CD4-positive, alpha-beta T cell treated with Interleukin-10 for 1 hour (primary cell): ENCODE measurements around the gene SLC12A8.

Experiments
- DNase-seq: peaks from one replicate; pipeline ENCODE4 v3.0.0-alpha.2; 2020

SLC12A8 gene

GRCh38 chr3:125136966-125137357, 75.6 kb downstream of the SLC12A8 start:
- no peak for DNase-seq

DNA sequence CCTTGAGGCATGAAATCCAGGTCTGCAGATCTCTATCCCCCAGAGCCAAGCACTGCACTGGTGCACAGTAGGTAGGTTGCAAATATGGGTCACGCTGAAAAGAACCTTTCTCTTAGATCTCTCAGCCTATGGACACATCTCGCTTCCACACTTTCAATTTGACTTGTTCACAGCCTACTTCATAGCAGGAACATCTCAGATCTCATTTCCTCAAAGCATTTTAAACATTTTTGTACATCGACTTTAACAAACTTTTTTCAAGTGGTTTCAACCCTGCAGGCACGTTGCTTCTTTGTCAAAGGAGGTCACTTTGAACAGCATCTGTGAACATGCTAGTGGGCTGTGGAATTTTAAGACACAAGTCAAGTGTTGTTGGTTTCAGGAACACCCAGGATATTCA, 76.0 kb downstream of the SLC12A8 start:
- no peak for DNase-seq

DNA sequence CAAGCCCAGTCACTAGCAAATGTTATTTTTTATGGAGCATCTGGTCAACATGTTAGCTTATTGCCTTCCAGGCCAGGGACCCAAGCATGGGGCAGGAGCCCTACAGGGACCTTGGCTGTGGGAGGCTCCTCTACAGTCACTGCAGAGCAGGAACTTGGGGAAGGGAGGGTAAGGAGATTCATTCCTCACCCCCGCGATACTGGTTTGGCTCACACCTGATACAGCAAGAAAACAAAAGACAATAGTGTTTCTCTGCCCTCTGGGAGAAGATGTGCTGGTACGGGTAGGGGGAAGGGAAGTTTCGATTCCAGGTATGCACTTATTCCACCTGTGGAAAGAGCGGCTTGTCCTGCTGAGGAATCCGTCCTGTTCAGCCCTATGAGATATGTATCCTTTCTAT, 77.6 kb downstream of the SLC12A8 start:
- DNase-seq: no peak

- no peak for DNase-seq
Measured at GRCh38 chr3:125132815-125133214, 79.7 kb downstream of the SLC12A8 start.

- no peak for DNase-seq
Measured at GRCh38 chr3:125129512-125129997, 83.0 kb downstream of the SLC12A8 start.

- no peak for DNase-seq
Measured at GRCh38 chr3:125128861-125129501, 83.6 kb downstream of the SLC12A8 start.

DNA sequence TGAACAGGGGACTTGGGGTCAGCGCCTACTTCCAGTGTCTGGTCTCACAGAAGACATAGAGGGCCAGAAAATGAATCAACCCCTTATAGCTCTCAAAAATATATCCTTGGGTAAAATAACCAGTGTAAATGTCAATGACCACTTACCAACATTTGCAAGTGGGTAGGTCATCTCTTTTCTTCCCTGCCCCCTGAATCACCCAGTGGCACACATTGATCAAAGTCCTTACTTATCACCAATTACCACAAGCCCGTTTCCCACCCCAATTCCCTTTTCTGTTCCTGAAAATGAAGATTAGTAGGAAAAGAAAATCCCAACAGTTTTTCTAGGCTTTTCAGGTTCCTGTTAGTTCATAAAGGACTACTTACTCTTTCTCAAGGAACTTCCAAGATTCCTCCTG, 86.2 kb downstream of the SLC12A8 start:
- DNase-seq: no peak

DNA sequence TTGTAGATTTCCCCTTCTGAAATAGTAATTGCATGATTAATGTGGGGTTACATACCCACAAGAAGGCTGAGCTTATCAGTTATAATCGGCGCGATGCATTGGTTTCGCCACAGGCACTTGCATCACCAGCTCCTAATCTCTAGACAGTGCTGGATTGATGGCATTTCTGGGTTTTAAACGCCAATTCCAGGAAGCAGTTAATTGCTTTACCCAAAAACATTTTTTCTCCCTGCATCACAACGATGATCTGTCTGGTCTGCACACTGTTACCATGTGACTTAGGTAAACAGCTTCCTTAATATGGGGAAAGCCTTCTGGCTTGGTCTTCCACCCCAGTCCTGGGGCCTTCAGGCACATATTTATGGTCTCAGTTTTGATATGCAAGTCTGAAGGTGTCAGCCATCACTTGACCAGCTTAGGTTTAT, 86.7 kb downstream of the SLC12A8 start:
- DNase-seq: no peak

DNA sequence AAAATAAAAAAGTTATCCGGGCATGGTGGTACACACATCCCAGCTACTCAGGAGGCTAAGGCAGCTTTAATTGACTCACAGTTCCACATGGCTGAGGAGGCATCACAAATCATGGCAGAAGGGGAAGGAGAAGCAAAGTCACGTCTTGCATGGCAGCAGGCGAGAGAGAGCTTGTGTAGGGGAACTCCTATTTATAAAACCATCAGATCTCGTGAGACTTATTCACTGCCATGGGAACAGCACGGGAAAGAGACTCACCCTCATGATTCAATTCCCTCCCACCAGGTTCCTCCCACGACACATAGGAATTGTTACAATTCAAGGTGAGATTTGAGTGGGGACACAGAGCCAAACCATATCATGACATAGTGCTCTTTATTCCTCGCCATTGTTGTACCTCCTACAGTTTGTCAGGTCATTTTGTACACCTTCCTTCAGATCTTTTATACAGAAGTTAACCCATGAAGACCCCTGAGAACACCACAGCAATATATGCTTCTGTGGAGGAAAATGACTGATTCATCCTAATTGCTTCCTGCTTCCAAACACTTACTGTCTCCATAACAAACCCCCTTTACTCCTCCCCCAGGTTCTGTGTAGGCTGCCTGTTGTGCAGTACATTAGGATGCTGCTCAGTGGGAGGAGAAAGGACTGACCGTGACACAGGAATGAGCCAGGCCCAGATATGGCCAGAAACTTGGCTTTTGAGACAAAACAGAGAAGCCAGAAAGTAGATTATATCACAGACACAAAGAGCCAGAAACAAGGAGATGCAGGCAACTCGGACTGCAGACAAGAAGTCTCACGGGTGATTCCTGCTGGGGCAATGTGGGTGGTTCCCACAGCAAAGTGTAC, 88.9 kb downstream of the SLC12A8 start:
- no peak for DNase-seq

GRCh38 chr3:125121246-125122010, 91.1 kb downstream of the SLC12A8 start:
- DNase-seq: peak; percentile 36

- DNase-seq: no peak
Measured at GRCh38 chr3:125120379-125121122, 92.0 kb downstream of the SLC12A8 start.

GRCh38 chr3:125119752-125120378, 92.7 kb downstream of the SLC12A8 start:
- peak; percentile 33 for DNase-seq

DNA sequence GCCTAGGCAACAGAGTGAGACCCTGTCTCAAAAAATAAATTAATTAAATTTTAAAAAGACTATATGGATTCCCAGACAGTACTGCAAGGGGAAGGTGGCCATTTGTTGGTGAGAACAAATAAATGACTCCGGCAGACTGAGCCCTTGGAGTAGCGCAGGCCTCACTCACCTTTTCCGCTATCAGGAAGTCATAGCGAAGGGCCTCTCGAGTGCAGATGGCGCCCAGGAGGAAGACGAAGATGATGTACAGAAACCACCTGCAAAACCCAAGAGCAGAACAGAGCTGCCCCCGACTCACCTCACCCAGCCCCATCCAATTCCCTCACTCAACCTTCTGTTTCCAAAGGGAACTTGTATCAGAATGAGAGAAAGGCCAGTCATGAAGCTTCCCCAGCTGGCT, 93.9 kb downstream of the SLC12A8 start:
- DNase-seq: no peak

DNA sequence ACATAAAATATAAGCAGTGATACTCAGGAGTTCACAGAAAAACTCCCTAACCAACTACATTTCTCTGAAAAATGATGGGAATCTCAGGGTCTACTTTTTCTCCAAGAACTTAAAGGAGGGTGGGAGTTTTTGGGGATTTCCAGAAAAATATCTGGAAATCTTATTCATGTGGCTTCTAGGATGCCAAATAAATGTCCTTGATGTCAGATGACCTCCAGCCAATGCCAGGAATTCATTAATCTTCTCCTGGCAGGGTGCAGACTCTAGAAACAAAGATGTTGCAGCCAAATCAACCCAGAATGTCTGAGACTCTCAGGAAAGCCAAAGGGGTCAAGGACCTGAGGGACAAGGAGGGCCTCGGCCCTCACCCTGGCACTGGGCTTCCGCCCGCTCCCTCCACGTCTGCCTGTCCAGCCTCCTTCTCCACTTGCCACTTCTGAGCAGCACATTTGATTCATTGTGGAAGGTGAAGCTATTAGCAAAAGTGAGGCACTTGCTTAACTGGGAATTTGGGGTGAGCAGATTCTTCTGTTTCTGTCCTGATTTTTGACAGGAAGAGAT, 94.8 kb downstream of the SLC12A8 start:
- DNase-seq: no peak

DNA sequence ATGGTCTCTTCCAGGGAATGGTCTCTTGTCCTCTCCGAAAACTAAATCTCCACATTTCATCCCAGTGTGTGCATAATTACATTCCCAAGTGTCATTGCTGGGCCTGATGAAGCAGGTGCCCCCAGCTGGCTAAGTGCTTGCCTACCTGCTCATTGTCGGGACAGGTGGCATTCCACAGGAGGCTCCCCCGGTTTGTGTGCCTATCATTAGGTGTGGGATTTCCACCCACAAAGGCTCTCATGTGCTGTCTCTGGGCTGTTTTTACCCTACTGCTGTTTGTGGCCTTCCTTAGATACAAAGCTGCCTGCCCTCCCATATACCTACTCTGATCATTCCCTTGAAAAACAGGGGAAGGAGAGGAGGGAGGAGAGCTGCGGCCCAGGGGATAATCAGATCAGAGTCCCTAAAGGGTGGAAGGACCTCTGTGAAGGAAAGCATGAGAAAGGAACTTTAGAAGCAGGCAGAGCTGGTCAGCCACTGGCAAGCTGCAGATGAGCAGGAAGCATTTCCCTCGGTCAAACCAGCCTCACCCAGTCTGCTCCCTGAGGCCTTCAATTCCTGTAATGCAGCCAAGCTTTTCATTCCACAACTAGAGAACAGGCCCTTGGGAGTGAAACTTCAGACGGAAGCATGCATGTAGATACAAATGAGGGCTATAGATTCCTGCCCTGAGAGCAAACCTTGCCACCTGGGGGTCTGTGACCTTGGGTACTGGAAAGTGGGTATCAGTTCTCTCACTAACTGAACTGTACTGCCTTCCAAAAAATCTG, 96.1 kb downstream of the SLC12A8 start:
- DNase-seq: no peak

GRCh38 chr3:125115640-125116039, 96.9 kb downstream of the SLC12A8 start:
- DNase-seq: no peak

DNA sequence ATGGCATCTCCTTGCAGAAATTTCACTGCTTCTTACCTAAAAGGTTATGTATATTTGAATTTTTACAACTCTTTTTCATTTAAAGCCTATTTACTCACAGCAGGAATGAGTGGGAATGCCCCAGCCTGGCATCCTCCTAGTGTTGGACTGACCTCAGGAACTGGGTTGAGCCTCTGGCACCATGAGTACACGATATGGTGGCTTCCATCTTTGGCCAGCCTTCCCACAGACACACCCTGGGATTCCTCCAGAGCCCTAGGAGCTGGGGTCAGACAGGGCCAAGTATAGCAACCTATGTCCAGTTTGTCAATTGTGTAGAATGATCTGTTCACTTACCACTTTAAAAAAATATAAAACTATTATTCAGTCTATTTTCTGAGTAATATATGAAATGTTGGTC, 99.6 kb downstream of the SLC12A8 start:
- DNase-seq: no peak

DNA sequence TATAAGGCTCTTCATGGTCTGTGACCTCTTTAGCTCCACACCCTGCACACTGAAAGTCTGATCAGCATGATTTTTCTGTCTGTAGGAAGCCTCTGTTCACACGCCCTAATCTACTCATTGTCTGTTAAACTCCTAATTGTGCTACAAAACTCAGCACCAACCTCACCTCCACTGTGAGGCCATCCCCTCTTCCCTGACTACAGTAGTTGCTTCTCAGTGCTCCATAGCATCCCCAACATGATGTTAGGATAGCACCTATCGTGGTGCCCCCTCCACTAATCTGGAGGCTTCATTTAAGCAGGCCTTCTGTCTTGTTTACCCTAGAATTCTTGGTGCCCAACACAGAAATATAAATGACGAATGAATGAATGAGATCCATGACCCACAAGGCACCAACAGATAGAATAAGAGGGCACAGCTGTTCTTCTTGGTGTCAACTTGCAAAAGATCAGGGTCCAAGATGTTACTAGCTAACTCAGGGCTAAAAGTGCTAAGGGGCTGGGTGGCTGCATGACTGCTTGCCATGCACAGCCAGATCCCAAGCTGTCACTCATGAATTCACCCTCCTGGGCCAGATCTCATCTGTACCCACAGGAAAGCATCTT, 101.6 kb downstream of the SLC12A8 start:
- no peak for DNase-seq

DNA sequence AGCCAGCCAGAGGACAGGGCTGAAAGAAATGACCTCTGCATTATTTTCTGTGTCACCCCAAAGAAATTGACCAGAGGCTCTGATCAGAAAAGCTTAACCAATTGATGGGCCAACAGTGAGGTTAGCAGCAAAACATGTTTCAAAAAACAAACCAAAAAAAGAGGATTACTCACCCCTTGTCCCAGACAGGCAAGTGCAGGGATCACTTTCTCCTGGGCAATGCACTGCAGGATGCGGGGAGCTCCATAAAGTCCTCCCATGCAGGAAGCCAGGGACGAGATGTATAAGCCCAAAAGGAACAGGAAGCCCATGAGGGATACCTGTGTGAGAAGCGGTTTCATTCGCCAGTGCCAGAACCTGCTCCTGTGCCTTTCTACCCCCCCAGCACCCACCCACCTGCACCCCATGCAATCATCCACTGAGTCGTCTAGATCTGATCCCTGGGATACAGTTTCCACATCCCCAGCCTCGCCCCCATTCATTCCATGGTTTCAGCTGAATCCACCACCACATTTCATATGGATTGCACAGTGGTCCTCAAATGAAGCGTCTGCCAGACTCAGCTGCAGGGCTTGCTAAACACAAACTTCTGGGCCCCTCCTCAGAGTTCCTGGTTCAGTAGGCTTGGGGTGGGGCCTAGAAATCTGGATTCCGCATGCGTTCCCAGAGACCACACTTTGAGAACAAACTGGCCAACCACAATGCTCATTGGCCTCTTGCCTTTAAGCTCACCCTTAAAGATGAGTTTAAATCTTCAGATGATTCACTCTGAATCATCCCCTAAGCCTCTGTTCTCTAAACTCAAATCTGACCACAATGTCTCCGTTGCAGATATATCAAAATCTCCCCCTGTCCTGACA, 102.3 kb downstream of the SLC12A8 start:
- DNase-seq: no peak

DNA sequence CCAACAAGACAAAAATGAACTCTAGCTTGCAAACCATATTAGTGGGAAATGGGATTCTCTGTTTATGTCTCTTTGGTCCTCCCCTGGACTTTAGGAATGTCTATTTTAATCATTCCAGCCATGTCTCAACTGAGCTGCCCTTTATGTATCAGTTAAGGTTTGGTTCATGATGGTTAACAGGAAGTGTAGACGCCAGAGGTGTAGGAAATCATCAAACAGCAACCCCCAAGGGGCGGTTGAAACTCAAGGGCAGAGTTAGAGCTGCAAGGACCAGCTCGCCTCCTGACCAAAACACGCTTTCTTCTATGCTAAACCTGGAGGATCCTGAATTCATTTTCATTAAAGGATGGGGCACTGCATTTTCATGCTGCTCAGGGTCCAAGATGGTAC, 103.0 kb downstream of the SLC12A8 start:
- no peak for DNase-seq
